K562 (cell line): ENCODE results near the gene STAB2.

Source experiments
- BRF1 ChIP-seq: IDR thresholded peaks from 3 replicates; pipeline ENCODE4 v1.6.1; 2011; ENCODE audit warnings: borderline replicate concordance, mild to moderate bottlenecking; ENCODE audit not compliant: insufficient read length; ENCODE audit errors: extremely low read depth
- CBX3 ChIP-seq, 2 experiments: IDR thresholded peaks; 1 replicate in 1 of 2; 2 replicates in 1 of 2; pipeline ENCODE4 v1.6.1; 2012; ENCODE audit warnings: inconsistent platforms in 2 of 2, low read length in 2 of 2, borderline replicate concordance in 1 of 2, control low read depth in 1 of 2
- EHMT2 ChIP-seq: fragments of 450-650 bp; IDR thresholded peaks from 2 replicates; pipeline ENCODE4 v1.6.1; 2018; ENCODE audit warnings: antibody characterized with exemption
- POLR2A ChIP-seq: fragments of 450-650 bp; conservative IDR thresholded peaks from 2 replicates; pipeline ENCODE4 v1.6.1; 2016
- TEAD2 ChIP-seq: fragments of 450-650 bp; IDR thresholded peaks from 2 replicates; pipeline ENCODE4 v1.6.1; 2016; ENCODE audit warnings: missing genetic modification characterization, control low read depth, missing compliant biosample characterization
- TF ChIP-seq, protein P1 (sequence below), 3 experiments: IDR thresholded peaks in 2 of 3; conservative IDR thresholded peaks in 1 of 3; 2 replicates each; pipeline ENCODE4 v1.5.1; 2011 to 2012; ENCODE audit warnings: low read length in 3 of 3, mild to moderate bottlenecking in 3 of 3, control low read depth in 2 of 3, improper control_type of control experiment in 1 of 3, inconsistent platforms in 1 of 3, low read depth in 1 of 3, mixed read lengths in 1 of 3, moderate library complexity in 1 of 3; ENCODE audit not compliant: insufficient read depth in 2 of 3
- TF ChIP-seq, protein P2 (sequence below): sonication (generic); formaldehyde crosslinking; IDR thresholded peaks from 2 replicates; pipeline ENCODE4 v1.8.1; 2023; ENCODE audit warnings: mild to moderate bottlenecking, missing genetic modification reagents

DNA sequence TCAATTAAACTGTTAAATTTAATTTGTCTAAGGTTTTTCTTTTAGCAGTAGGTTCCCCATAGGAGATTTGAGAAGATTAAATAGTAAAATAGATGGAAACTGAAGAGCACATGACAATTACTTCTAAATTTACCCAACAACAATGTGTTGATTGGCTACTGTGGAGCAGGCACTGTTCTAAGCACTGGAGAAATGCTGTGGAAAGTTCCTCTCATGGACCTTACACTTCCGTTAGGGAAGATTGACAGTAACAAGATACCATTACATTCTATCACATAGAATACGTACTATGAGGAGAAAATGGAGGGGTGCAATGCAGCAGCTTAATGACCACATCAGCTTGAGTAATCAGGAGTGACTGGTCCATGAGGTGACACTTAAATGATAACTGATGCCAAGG is 8.1 kb upstream of the STAB2 start:
- no peak for TF ChIP-seq BRF1
- TF ChIP-seq EHMT2 = no peak
- TF ChIP-seq, protein P1, sequence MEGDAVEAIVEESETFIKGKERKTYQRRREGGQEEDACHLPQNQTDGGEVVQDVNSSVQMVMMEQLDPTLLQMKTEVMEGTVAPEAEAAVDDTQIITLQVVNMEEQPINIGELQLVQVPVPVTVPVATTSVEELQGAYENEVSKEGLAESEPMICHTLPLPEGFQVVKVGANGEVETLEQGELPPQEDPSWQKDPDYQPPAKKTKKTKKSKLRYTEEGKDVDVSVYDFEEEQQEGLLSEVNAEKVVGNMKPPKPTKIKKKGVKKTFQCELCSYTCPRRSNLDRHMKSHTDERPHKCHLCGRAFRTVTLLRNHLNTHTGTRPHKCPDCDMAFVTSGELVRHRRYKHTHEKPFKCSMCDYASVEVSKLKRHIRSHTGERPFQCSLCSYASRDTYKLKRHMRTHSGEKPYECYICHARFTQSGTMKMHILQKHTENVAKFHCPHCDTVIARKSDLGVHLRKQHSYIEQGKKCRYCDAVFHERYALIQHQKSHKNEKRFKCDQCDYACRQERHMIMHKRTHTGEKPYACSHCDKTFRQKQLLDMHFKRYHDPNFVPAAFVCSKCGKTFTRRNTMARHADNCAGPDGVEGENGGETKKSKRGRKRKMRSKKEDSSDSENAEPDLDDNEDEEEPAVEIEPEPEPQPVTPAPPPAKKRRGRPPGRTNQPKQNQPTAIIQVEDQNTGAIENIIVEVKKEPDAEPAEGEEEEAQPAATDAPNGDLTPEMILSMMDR (IDR thresholded peaks at IDR 0.05 in 2 of 3, conservative IDR thresholded peaks at IDR 0.05 in 1 of 3; ENCODE audit: insufficient read depth in 2 of 3, low read depth in 1 of 3, low read length in 3 of 3) = no peak
- TF ChIP-seq CBX3 (IDR thresholded peaks at IDR 0.05; ENCODE audit: borderline replicate concordance in 1 of 2, low read length in 2 of 2) = no peak
- no peak for TF ChIP-seq POLR2A
- TF ChIP-seq, protein P2, sequence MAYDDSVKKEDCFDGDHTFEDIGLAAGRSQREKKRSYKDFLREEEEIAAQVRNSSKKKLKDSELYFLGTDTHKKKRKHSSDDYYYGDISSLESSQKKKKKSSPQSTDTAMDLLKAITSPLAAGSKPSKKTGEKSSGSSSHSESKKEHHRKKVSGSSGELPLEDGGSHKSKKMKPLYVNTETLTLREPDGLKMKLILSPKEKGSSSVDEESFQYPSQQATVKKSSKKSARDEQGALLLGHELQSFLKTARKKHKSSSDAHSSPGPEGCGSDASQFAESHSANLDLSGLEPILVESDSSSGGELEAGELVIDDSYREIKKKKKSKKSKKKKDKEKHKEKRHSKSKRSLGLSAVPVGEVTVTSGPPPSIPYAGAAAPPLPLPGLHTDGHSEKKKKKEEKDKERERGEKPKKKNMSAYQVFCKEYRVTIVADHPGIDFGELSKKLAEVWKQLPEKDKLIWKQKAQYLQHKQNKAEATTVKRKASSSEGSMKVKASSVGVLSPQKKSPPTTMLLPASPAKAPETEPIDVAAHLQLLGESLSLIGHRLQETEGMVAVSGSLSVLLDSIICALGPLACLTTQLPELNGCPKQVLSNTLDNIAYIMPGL = no peak
- no peak for TF ChIP-seq TEAD2 (tag)
